ENCODE measurements around the gene ALPL.

Gene ALPL

GRCh38 chr1:21586846-21587601 is 77.8 kb downstream of the ALPL start:
- H3K4me3 ChIP-seq = no peak overlapping the region
- peaks cover 0 to 77% (median 45%) of the 10 kb centered on the region in 10 experiments; a peak in 18 of 20 replicates for H3K4me1 ChIP-seq
- peak overlapping the region in 8 of 11 experiments; percentile 6 to 79 (median 48); a peak in 13 of 22 replicates for H3K4me2 ChIP-seq

GRCh38 chr1:21587602-21587953 is 78.4 kb downstream of the ALPL start:
- Histone ChIP-seq H3K4me3 (no peak overlapping the region), H3K9me3 (replicated peaks in 1 of 11) (no peaks in the 10 kb centered on the region), H3K9ac (no peak overlapping the region), H3K4me1 (peaks cover 0 to 72% (median 43%) of the 10 kb centered on the region in 10 experiments; a peak in 18 of 20 replicates), H3K4me2 (peak overlapping the region in 5 of 11 experiments; percentile 30 to 79 (median 75); a peak in 7 of 22 replicates), H3K27ac (peak overlapping the region in 1 of 11 experiments; percentile 22; a peak in 1 of 22 replicates), H4K20me1 (peaks cover 0 to 15% (median 0%) of the 10 kb centered on the region in 11 experiments; a peak in 3 of 22 replicates), H3K36me3 (no peaks in the 10 kb centered on the region), H3K27me3 (peaks cover 0 to 7% (median 0%) of the 10 kb centered on the region in 11 experiments; a peak in 1 of 22 replicates)
- no peak for TF ChIP-seq Cebpa-rat (IDR thresholded peaks at IDR 0.05)

More at GRCh38 chr1:21586846-21587601, 77.8 kb downstream of the ALPL start:
- no peak for TF ChIP-seq Cebpa-rat (IDR thresholded peaks at IDR 0.05)
- H3K9ac ChIP-seq = peak overlapping the region in 2 of 11 experiments; percentile 12 to 19; a peak in 2 of 22 replicates
- no peaks in the 10 kb centered on the region for H3K9me3 ChIP-seq (replicated peaks in 1 of 11)
- H3K27ac ChIP-seq = peak overlapping the region in 2 of 11 experiments; percentile 23 to 54; a peak in 2 of 22 replicates
- H3K36me3 ChIP-seq = no peaks in the 10 kb centered on the region
- H4K20me1 ChIP-seq = peaks cover 0 to 12% (median 0%) of the 10 kb centered on the region in 11 experiments; a peak in 3 of 22 replicates
- peaks cover 0 to 7% (median 0%) of the 10 kb centered on the region in 11 experiments; a peak in 1 of 22 replicates for H3K27me3 ChIP-seq

- no peak for TF ChIP-seq Cebpa-rat (IDR thresholded peaks at IDR 0.05)
- H4K20me1 ChIP-seq = peaks cover 0 to 30% (median 0%) of the 10 kb centered on the region in 11 experiments; a peak in 4 of 22 replicates
- H3K4me1 ChIP-seq = peaks cover 0 to 51% (median 28%) of the 10 kb centered on the region in 10 experiments; a peak in 14 of 20 replicates
- H3K36me3 ChIP-seq = no peaks in the 10 kb centered on the region
- H3K9me3 ChIP-seq (replicated peaks in 1 of 11) = no peaks in the 10 kb centered on the region
- H3K4me3 ChIP-seq = no peak overlapping the region
- H3K4me2 ChIP-seq = peak overlapping the region in 2 of 11 experiments; percentile 48 to 52; a peak in 2 of 22 replicates
- no peak overlapping the region for H3K27ac ChIP-seq
- no peak overlapping the region for H3K9ac ChIP-seq
- H3K27me3 ChIP-seq = peaks cover 0 to 7% (median 0%) of the 10 kb centered on the region in 11 experiments; a peak in 1 of 22 replicates
These were observed 80.4 kb downstream of the ALPL start for GRCh38 chr1:21589618-21590017.

- Histone ChIP-seq H3K4me2 (peak overlapping the region in 8 of 11 experiments; percentile 5 to 60 (median 35); a peak in 13 of 22 replicates), H3K27me3 (peaks cover 0 to 7% (median 0%) of the 10 kb centered on the region in 11 experiments; a peak in 1 of 22 replicates), H3K9ac (no peak overlapping the region), H3K36me3 (no peaks in the 10 kb centered on the region), H3K27ac (no peak overlapping the region), H3K9me3 (replicated peaks in 1 of 11) (no peaks in the 10 kb centered on the region), H4K20me1 (peaks cover 0 to 35% (median 0%) of the 10 kb centered on the region in 11 experiments; a peak in 5 of 22 replicates), H3K4me3 (no peak overlapping the region), H3K4me1 (peaks cover 0 to 45% (median 25%) of the 10 kb centered on the region in 10 experiments; a peak in 14 of 20 replicates)
- TF ChIP-seq Cebpa-rat (IDR thresholded peaks at IDR 0.05) = no peak
These were observed 81.1 kb downstream of the ALPL start for GRCh38 chr1:21590126-21590880.

- peaks cover 0 to 38% (median 0%) of the 10 kb centered on the region in 11 experiments; a peak in 7 of 22 replicates for H4K20me1 ChIP-seq
- TF ChIP-seq Cebpa-rat (IDR thresholded peaks at IDR 0.05) = no peak
- H3K4me2 ChIP-seq = peak overlapping the region in 6 of 11 experiments; percentile 15 to 60 (median 40); a peak in 8 of 22 replicates
- H3K36me3 ChIP-seq = no peaks in the 10 kb centered on the region
- peaks cover 0 to 7% (median 0%) of the 10 kb centered on the region in 11 experiments; a peak in 1 of 22 replicates for H3K27me3 ChIP-seq
- H3K4me3 ChIP-seq = no peak overlapping the region
- H3K9ac ChIP-seq = no peak overlapping the region
- no peaks in the 10 kb centered on the region for H3K9me3 ChIP-seq (replicated peaks in 1 of 11)
- peaks cover 0 to 38% (median 22%) of the 10 kb centered on the region in 10 experiments; a peak in 14 of 20 replicates for H3K4me1 ChIP-seq
- no peak overlapping the region for H3K27ac ChIP-seq
These were observed 81.7 kb downstream of the ALPL start for GRCh38 chr1:21590934-21591333.

GRCh38 chr1:21592086-21592865 is 83.1 kb downstream of the ALPL start:
- Histone ChIP-seq H3K9ac (no peak overlapping the region), H3K4me1 (peaks cover 0 to 25% (median 11%) of the 10 kb centered on the region in 10 experiments; a peak in 12 of 20 replicates), H3K4me2 (no peak overlapping the region), H3K4me3 (no peak overlapping the region), H3K9me3 (replicated peaks in 1 of 11) (no peaks in the 10 kb centered on the region), H3K27ac (no peak overlapping the region), H3K27me3 (peaks cover 0 to 7% (median 0%) of the 10 kb centered on the region in 11 experiments; a peak in 1 of 22 replicates), H4K20me1 (peaks cover 0 to 46% (median 0%) of the 10 kb centered on the region in 11 experiments; a peak in 7 of 22 replicates), H3K36me3 (no peaks in the 10 kb centered on the region)
- TF ChIP-seq Cebpa-rat (IDR thresholded peaks at IDR 0.05) = no peak

GRCh38 chr1:21593231-21593630 is 84.0 kb downstream of the ALPL start:
- no peak for TF ChIP-seq Cebpa-rat (IDR thresholded peaks at IDR 0.05)
- no peak overlapping the region for H3K9ac ChIP-seq
- no peaks in the 10 kb centered on the region for H3K9me3 ChIP-seq (replicated peaks in 1 of 11)
- H3K4me1 ChIP-seq = peaks cover 0 to 15% (median 9%) of the 10 kb centered on the region in 10 experiments; a peak in 11 of 20 replicates
- no peaks in the 10 kb centered on the region for H3K36me3 ChIP-seq
- H3K4me2 ChIP-seq = no peak overlapping the region
- H3K4me3 ChIP-seq = no peak overlapping the region
- no peak overlapping the region for H3K27ac ChIP-seq
- peaks cover 0 to 46% (median 0%) of the 10 kb centered on the region in 11 experiments; a peak in 6 of 22 replicates for H4K20me1 ChIP-seq
- 0 out of 22 replicates have a peak, but pooled peaks cover 0 to 7% (median 0%) of the 10 kb centered on the region in 11 experiments for H3K27me3 ChIP-seq

GRCh38 chr1:21594501-21594900 is 85.3 kb downstream of the ALPL start:
- H3K4me2 ChIP-seq = no peak overlapping the region
- TF ChIP-seq Cebpa-rat (IDR thresholded peaks at IDR 0.05) = no peak
- peaks cover 0 to 7% (median 0%) of the 10 kb centered on the region in 11 experiments; a peak in 1 of 22 replicates for H3K27me3 ChIP-seq
- H3K4me3 ChIP-seq = no peak overlapping the region
- H4K20me1 ChIP-seq = peaks cover 0 to 49% (median 0%) of the 10 kb centered on the region in 11 experiments; a peak in 7 of 22 replicates
- H3K9me3 ChIP-seq (replicated peaks in 1 of 11) = no peaks in the 10 kb centered on the region
- no peak overlapping the region for H3K9ac ChIP-seq
- peaks cover 0 to 15% (median 9%) of the 10 kb centered on the region in 10 experiments; a peak in 11 of 20 replicates for H3K4me1 ChIP-seq
- no peak overlapping the region for H3K27ac ChIP-seq
- H3K36me3 ChIP-seq = no peaks in the 10 kb centered on the region
